OCI-LY7 (cell line): Measurements from ENCODE around the gene SLC39A12. TPM values are rescaled to one million over a fixed set of nuclear protein-coding genes. Genes with fewer than 3 reads are reported as not detected.

Source experiments
- BruUV-seq: library from RNA; stranded (reverse); fragments of 400-500 nt; replicated peaks from 2 replicates; lab custom pipeline; 2021; lab: Mats Ljungman, UMichigan
- CTCF ChIA-PET: fragments of 300-600 bp; sonication (Branson Sonifier 250); formaldehyde crosslinking; loops from one replicate; lab custom pipeline; 2022; ENCODE audit warnings: antibody characterized with exemption; ENCODE audit not compliant: unreplicated experiment; lab: Charles Lee
- POLR2A ChIA-PET: fragments of 300-600 bp; sonication (Branson Sonifier 250); formaldehyde crosslinking; loops from one replicate; lab custom pipeline; 2022; ENCODE audit warnings: antibody characterized with exemption; lab: Charles Lee
- DNase-seq: peaks from one replicate; pipeline ENCODE4 v3.0.0-alpha.2; 2015; ENCODE audit warnings: low spot score
- H2AFZ ChIP-seq: fragments of 200-600 bp; sonication (generic), shearing (Covaris generic); 2 replicates; pipeline ENCODE4 v1.6.1; 2014; ENCODE audit warnings: mild to moderate bottlenecking, antibody characterized with exemption, low read length, moderate library complexity
- H3K27ac ChIP-seq: fragments of 200-600 bp; sonication (generic); 2 replicates; pipeline ENCODE4 v1.5.1; 2014; ENCODE audit warnings: mixed run types, low read depth, mild to moderate bottlenecking, moderate library complexity, low read length, inconsistent platforms; ENCODE audit not compliant: poor library complexity, severe bottlenecking
- H3K36me3 ChIP-seq: fragments of 200-600 bp; sonication (generic); 2 replicates; pipeline ENCODE4 v1.6.1; 2014; ENCODE audit warnings: mild to moderate bottlenecking, antibody characterized with exemption, low read length, moderate library complexity, mixed read lengths; ENCODE audit not compliant: insufficient read depth
- H3K4me1 ChIP-seq: fragments of 200-600 bp; sonication (generic); 2 replicates; pipeline ENCODE4 v1.5.1; 2014; ENCODE audit warnings: mild to moderate bottlenecking, low read length; ENCODE audit not compliant: insufficient read depth, poor library complexity, severe bottlenecking
- H3K4me2 ChIP-seq: fragments of 200-600 bp; sonication (generic); 2 replicates; pipeline ENCODE4 v1.6.1; 2014; ENCODE audit warnings: mild to moderate bottlenecking, low read length
- H3K4me3 ChIP-seq: fragments of 200-600 bp; sonication (generic); 2 replicates; pipeline ENCODE4 v1.5.1; 2014; ENCODE audit warnings: mild to moderate bottlenecking, low read depth, low read length; ENCODE audit not compliant: poor library complexity, severe bottlenecking
- H3K79me2 ChIP-seq: fragments of 200-600 bp; sonication (generic); 2 replicates; pipeline ENCODE4 v1.6.1; 2016; ENCODE audit warnings: low read depth, mild to moderate bottlenecking, low read length, moderate library complexity, mixed read lengths; ENCODE audit not compliant: insufficient read depth
- H3K9me2 ChIP-seq: fragments of 200-600 bp; sonication (generic); 2 replicates; pipeline ENCODE4 v1.6.1; 2016; ENCODE audit warnings: mild to moderate bottlenecking, low read length, mixed read lengths; ENCODE audit not compliant: insufficient read depth
- H3K9me3 ChIP-seq: fragments of 200-600 bp; sonication (generic); 2 replicates; pipeline ENCODE4 v1.6.1; 2014; ENCODE audit warnings: mild to moderate bottlenecking, mixed run types, low read length, mixed read lengths
- H4K20me1 ChIP-seq: fragments of 200-600 bp; sonication (generic); 2 replicates; pipeline ENCODE4 v1.6.1; 2014; ENCODE audit warnings: mild to moderate bottlenecking, antibody characterized with exemption, low read length, moderate library complexity, mixed read lengths; ENCODE audit not compliant: insufficient read depth
- CTCF ChIP-seq: fragments of 200-600 bp; sonication (generic); conservative IDR thresholded peaks from 2 replicates; pipeline ENCODE4 v1.5.1; 2014; ENCODE audit warnings: mild to moderate bottlenecking, antibody characterized with exemption, low read length, moderate library complexity, mixed read lengths
- EZH2phosphoT487 ChIP-seq: fragments of 200-600 bp; sonication (generic); IDR thresholded peaks from 2 replicates; pipeline ENCODE4 v1.6.1; 2018; ENCODE audit warnings: low read depth, borderline replicate concordance, mild to moderate bottlenecking, mixed run types, antibody characterized with exemption, low read length, moderate library complexity, mixed read lengths
- intact Hi-C: fragments of 100-400 bp; cut with micrococcal nuclease; formaldehyde crosslinking; loops from one replicate; pipeline ENCODE4 v1.10.0; 2022; ENCODE audit not compliant: unreplicated experiment
- total RNA-seq, 2 experiments: library from RNA; depleted of rRNA in 1 of 2; stranded (reverse); fragments of >200 nt in 1 of 2; shearing (Covaris generic) in 1 of 2; gene quantifications; 2 replicates each; pipeline ENCODE4 v1.2.3, GENCODE V29; 2014 to 2022

The SLC39A12 gene
- total RNA-seq, 2 experiments from 2014 or later, result not detected

- no peaks in the 10 kb centered on the region for H3K4me1 ChIP-seq
- H3K36me3 ChIP-seq, result no peaks in the 10 kb centered on the region
- no peak overlapping the region for H3K27ac ChIP-seq
- no peak overlapping the region for H3K4me3 ChIP-seq
- no TSS peak for BruUV-seq
- H4K20me1 ChIP-seq, result no peaks in the 10 kb centered on the region
- H3K4me2 ChIP-seq, result no peak overlapping the region
- no peaks in the 10 kb centered on the region for H3K9me3 ChIP-seq
- intact Hi-C loops, result no loop called here
- CTCF ChIA-PET, result no interaction called here
- no peak for DNase-seq
- no peak overlapping the region for H2AFZ ChIP-seq
- no peaks in the 10 kb centered on the region for H3K9me2 ChIP-seq
- POLR2A ChIA-PET, result no interaction called here
- TF ChIP-seq EZH2phosphoT487, result no peak
- TF ChIP-seq CTCF, result no peak
- no peaks in the 10 kb centered on the region for H3K79me2 ChIP-seq
These were observed 32.8 kb downstream of the SLC39A12 start for GRCh38 chr10:17984563-17984962.

GRCh38 chr10:17989908-17990767 is 38.4 kb downstream of the SLC39A12 start:
- no peaks in the 10 kb centered on the region; the same call in 1 of the 2 replicates for H3K9me2 ChIP-seq
- no peaks in the 10 kb centered on the region for H3K79me2 ChIP-seq
- peak; percentile 25 for DNase-seq
- intact Hi-C loops, result no loop called here
- H3K4me3 ChIP-seq, result no peak overlapping the region
- peaks cover 7% of the 10 kb centered on the region for H3K4me1 ChIP-seq
- H2AFZ ChIP-seq, result peak overlapping the region; percentile 12; the same call in 1 of the 2 replicates
- BruUV-seq, result no TSS peak
- H4K20me1 ChIP-seq, result no peaks in the 10 kb centered on the region
- ChIA-PET POLR2A (interaction anchor here (0.6 to 2.3 kb wide), 3 partner anchors 9 to 203 kb away, joined by 3 to 9 read pairs (median 5); no protein-coding TSS in a partner anchor), CTCF (no interaction called here)
- H3K9me3 ChIP-seq, result no peaks in the 10 kb centered on the region
- TF ChIP-seq EZH2phosphoT487 (no peak), CTCF (no peak)
- peak overlapping the region; percentile 29 for H3K4me2 ChIP-seq
- no peak overlapping the region for H3K27ac ChIP-seq
- H3K36me3 ChIP-seq, result no peaks in the 10 kb centered on the region

- ChIA-PET POLR2A (interaction anchor here (0.7 to 0.9 kb wide), 3 partner anchors 46 to 322 kb away, joined by 3 to 4 read pairs (median 4); no protein-coding TSS in a partner anchor), CTCF (no interaction called here)
- no peak overlapping the region for H3K4me3 ChIP-seq
- intact Hi-C loops, result no loop called here
- no peaks in the 10 kb centered on the region; the same call in 1 of the 2 replicates for H3K9me2 ChIP-seq
- no peaks in the 10 kb centered on the region for H4K20me1 ChIP-seq
- H3K9me3 ChIP-seq, result no peaks in the 10 kb centered on the region
- no peaks in the 10 kb centered on the region for H3K79me2 ChIP-seq
- H2AFZ ChIP-seq, result no peak overlapping the region
- H3K4me1 ChIP-seq, result peaks cover 7% of the 10 kb centered on the region
- TF ChIP-seq CTCF (no peak), EZH2phosphoT487 (no peak)
- no peak overlapping the region for H3K27ac ChIP-seq
- no peak for DNase-seq
- no peaks in the 10 kb centered on the region for H3K36me3 ChIP-seq
- no peak overlapping the region for H3K4me2 ChIP-seq
- BruUV-seq, result no TSS peak
These were observed 40.5 kb downstream of the SLC39A12 start for GRCh38 chr10:17992266-17992665.
